GM18907 (cell line): Measurements from ENCODE around the gene PPP1R1C.

Source experiments
- ATAC-seq: cut with Tn5 transposase; IDR thresholded peaks from one replicate; pipeline ENCODE4 v1.9.1; 2021; ENCODE audit warnings: mild to moderate bottlenecking, moderate library complexity; ENCODE audit not compliant: unreplicated experiment

The PPP1R1C gene

GRCh38 chr2:181971032-181971431 lies 14.6 kb upstream of the PPP1R1C start:
- no peak for ATAC-seq

GRCh38 chr2:181972431-181973170 lies 13.1 kb upstream of the PPP1R1C start:
- ATAC-seq: no peak

GRCh38 chr2:181973171-181973783 lies 12.4 kb upstream of the PPP1R1C start:
- no peak for ATAC-seq

DNA sequence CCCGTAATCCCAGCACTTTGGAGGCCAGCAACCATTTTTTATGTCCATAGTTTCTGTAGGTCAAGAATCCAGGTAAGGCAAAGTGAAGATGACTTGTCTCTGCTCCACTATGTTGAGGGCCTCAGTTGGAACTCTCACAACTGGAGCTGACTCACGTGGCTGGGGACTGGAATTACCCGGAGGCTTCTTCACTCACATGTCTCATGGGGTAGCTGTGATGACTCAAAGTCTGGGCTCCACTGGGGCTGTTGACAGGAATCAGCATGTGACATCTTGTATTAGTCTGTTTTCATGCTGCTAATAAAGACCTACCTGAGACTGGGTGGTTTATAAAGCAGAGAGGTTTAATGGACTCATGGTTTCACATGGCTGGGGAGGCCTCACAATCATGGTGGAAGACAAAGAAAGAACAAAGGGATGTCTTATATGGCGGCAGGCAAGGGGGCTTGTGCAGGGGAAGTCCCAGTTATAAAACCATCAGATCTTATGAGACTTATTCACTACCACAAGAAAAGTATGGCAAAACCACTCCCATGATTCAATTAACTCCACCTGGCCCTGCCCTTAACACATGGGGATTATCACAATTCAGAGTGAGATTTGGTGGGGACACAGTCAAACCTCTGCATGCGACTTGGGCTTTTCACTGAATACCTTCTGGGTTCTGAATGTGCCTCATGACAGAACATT lies 7.8 kb upstream of the PPP1R1C start:
- ATAC-seq: peak; percentile 59

GRCh38 chr2:181978351-181979150 lies 7.1 kb upstream of the PPP1R1C start:
- ATAC-seq: peak; percentile 25

DNA sequence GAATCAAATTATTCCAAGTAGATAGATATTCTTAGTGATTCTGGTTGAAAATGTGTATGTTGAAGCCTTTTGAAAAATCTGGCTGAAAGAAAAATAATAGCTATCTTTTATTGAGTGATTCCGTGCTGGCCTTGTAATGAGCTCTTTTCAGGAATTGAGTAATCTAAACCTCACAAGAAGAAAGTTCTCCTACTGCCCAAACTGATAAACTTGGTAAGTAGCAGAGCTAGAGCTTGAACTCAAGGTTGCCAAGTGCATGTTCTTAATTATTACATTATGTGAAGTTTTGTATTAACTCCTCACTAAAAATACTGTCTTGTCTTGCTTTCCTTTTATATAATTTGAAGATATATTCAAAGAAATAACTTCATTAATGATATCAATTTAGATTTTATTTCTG lies 1.6 kb upstream of the PPP1R1C start:
- ATAC-seq: no peak

DNA sequence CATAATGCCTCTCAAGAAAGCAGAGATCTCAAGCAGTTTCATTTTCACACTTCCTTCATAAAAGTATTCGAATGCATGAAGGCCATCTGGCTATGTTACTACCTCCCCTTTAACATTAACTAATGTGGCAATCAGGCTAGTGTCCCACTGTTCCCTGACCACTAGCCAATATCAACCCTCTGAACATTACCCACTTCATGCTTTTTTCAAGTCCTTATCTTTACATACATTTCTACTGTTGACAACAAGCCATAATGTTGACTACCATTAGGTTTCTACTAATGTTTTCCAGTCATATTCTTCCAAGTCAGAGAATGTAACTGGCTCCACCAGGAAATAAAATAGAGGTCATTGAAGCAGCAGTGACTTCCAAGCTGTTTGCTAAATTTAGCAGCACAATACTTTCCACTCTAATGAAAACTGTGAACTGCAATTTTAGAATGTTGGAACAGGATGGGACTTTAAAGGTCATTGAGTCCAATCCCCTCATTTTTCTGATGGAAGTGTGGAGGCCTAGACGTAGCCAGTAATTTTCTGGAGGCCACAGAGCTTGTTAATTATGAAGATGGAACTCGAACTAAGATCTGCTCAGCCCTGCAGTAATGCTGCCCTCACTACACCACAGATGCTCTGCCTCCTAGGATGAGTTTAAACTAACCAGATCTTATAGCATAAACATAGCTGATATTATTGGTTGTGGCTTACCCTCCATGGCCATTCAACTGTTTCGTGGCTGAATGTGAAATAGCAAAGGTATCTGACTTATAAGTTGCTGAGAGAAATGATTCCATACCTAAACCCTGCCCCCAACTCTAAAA lies 630 bp upstream of the PPP1R1C start:
- no peak for ATAC-seq

DNA sequence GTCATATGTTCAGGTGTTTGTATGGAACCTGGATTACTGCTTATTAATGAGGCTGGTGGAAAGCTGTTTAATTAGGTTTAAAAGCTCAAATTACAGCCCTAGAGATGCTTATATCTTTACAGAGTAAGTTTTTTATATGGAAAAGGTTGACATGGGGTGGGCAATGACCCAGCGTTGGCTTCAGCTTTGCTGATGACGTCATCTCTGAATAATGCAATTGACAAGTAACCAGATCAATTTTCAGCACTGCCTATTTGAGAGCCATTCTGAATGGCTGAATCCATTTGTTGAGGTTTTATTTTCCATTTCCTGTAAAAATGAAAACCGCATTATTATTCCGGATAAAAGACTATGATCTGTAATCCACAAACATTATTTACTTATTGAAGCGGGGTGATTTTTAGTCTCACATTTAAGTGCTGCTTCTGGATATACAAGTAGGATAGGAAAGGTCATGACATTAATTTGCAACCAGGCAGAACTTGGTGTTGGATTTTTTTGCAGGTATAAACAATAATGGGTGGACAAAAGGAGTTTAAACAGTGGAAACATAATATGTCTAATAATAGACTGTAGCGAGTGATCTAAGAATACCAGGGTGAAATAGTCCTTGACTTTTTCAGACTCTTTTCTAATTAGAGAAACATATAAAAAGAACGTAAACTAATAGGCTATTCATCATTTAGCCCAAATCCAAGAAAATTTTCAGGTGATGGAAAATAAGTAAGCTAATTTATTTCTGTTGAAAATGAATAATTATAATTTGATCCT lies 2.7 kb downstream of the PPP1R1C start:
- no peak for ATAC-seq

GRCh38 chr2:181989099-181989498 lies 3.4 kb downstream of the PPP1R1C start:
- no peak for ATAC-seq

DNA sequence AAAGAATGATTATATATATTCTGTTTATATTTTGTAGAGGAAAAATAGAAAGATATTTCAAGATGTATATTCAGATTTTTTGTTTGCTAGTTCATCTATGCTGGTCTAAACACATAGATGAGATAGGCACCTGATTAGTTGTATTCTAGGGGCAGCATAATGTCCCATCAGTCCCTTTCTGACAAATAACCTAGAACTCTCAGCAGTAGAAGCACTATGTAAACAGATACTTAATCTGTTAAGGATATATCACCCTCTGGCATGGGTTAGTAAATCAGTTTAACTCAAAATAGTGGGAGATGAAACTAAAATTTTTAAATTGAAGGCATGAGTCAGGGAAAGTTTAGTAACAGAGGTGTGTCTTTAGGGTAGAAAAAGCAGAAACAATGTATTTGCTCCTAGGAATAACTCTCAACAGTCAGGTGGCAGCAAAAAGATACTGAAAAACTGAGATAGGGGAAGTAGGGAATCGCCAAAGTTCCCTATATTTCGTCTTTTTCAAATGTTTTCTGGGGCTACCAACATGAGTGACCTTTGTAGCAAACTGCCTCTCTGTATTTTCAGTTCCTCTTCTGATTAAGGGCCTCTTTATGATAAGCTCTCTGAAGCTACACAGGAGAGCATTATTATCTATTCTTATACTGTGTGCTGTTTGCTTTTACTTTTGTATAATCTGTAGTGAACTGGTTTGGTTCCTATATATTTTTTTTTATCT lies 5.7 kb downstream of the PPP1R1C start:
- peak; percentile 98 for ATAC-seq

DNA sequence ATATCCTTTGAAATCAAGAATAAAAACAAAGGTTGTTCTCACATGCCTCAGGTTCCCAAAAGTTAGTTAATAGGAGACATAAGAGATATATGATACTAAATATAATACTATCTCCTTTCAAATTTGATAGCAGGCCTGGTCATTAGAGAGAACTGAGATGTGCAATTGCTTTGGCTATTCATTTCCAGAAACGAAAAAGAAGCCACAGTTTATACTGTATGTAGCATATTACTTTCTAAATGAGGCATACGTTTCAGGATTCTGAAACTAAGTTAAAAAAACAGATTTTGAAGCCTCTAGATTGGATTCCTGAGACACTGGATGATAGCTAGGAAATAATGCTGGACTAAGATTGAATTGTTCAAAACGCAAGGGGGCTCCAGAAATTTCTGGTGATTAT lies 7.1 kb downstream of the PPP1R1C start:
- ATAC-seq: peak; percentile 94

- ATAC-seq: no peak
These were observed 9.6 kb downstream of the PPP1R1C start for GRCh38 chr2:181995289-181995688.

DNA sequence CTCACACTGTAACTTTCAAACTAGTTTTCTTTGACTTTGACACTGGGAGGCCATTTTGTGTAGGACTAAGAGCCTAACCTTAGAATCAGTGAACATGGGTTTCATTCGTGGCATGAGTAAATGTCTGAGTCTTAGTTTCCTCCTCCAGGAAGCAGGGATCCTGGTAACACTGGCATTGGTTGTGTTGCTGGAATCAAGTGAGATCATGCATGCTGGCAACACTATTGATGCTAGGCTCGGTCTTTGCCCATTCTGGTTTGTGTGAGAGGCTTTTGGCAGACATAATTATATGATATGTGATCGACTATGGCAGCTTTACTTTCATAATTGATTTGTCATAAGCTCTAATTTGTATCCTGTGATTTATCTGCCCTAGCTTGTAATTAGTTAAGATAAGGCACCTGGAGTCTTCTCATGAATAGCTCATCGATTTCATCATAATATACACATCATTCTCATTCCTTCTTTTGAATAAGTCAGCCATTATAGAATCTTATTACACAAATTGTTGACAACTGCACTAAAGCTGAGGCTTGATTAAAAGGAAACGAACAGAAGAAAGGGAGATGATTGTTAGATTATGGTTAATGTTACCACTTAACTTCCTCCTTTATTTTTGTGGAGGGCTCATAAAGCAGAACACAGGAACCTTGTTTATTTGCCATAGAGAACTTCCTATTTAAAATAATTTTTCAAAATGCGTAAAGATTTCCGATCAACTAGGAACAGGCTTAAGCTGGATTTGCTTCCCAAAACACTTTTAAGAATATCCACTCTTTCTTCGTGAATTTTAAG lies 12.6 kb downstream of the PPP1R1C start:
- no peak for ATAC-seq

DNA sequence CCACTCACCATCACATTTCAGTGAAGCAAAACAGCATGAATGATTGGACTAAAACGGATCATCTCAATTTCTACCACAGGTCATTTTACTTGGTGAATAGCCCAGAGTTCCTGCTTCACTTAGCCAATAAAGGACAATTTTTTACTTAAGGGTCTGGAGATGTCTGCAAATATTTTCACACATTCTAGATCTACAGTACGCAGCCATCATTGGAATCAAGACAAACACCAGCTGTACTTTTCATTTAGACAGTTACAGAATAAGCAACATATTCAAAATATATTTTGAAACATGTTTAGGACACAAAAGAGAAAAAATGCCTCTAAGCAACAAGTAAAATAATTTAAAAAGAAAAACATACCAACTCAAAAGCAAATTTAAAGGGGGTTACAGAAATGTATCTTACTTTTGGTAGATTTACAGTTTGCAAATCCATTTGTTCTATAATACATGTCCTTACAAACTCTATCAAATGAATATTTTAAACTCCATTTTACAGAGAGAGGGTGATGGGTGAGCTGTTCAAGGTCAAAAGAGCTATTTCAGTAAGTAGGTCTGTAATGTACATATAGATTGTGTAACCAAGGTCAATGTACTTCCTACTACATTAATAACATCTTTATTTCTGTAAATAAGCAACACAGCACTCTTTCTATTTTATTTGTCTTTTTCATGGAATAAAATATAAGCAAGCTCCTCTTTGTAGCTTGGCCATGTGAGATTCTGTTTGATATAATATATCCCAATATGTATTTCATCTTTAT lies 13.4 kb downstream of the PPP1R1C start:
- ATAC-seq: no peak

DNA sequence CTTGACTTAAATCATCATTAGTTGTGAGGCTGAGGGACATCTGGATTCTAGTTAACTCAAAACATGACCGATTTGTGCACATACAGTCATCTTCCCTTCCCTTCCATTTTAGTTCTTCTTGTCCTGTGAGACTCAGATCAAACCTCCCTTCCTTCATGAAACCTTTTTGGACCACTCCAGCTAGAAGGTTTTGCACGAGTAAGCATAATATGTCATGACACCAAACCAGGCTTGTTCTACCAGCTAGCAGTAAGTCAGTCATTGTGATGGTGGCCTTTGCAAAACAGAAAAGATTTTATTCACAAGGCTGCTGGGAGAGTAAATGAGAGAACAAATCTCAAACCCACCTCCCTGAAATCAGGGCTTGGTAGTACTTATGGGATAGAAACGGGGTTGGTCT lies 14.3 kb downstream of the PPP1R1C start:
- no peak for ATAC-seq

GRCh38 chr2:182004945-182005520 lies 19.4 kb downstream of the PPP1R1C start:
- no peak for ATAC-seq
